Measurements from ENCODE around the gene BCR.

Gene BCR

DNA sequence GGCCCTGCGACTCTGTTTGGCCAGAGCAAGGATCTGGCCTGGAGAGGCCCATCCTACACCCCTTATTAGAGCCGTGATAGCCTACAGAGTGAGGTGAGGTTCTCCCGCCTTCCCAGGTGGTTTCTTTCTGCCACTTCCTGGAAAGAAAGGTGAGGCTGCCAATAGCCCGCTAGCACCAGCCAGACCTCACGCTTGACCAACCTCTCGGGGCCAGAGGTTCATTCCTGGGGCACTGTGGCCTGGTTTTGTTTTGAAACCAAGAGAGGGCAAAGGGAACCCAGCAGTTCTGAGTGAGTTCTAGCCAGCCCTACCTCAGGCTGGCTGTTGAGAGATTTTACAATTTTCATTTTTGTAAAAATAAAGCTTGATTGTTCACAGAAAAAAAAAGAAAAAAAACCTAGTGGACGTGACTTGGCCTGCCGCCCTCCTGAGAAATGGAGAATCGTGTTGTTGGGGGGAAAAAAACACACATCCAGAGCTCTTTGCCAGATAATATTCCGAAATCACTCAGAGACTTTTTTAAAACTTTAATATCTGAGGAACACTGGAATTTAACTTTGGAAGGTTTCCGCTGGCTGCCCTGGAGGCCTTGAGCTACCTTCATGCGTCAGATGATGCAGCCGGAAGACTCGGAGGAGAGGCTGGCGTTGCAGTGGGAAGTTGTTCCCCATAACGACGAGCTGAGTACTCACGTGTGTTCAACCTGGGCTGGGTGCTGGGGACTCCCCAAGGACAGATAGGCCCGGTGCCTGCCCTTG is 84.5 kb downstream of the BCR start:
- TF ChIP-seq POLR2A (IDR thresholded peaks at IDR 0.05; ENCODE audit: extremely low read depth, insufficient read length), result no peak
- TF ChIP-seq MYC (IDR thresholded peaks at IDR 0.05; ENCODE audit: low read depth, low read length), result no peak
- TF ChIP-seq, protein P1, sequence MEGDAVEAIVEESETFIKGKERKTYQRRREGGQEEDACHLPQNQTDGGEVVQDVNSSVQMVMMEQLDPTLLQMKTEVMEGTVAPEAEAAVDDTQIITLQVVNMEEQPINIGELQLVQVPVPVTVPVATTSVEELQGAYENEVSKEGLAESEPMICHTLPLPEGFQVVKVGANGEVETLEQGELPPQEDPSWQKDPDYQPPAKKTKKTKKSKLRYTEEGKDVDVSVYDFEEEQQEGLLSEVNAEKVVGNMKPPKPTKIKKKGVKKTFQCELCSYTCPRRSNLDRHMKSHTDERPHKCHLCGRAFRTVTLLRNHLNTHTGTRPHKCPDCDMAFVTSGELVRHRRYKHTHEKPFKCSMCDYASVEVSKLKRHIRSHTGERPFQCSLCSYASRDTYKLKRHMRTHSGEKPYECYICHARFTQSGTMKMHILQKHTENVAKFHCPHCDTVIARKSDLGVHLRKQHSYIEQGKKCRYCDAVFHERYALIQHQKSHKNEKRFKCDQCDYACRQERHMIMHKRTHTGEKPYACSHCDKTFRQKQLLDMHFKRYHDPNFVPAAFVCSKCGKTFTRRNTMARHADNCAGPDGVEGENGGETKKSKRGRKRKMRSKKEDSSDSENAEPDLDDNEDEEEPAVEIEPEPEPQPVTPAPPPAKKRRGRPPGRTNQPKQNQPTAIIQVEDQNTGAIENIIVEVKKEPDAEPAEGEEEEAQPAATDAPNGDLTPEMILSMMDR (IDR thresholded peaks at IDR 0.05; ENCODE audit: low read depth, low read length), result no peak
- TF ChIP-seq, protein P2, sequence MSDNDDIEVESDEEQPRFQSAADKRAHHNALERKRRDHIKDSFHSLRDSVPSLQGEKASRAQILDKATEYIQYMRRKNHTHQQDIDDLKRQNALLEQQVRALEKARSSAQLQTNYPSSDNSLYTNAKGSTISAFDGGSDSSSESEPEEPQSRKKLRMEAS (IDR thresholded peaks at IDR 0.05; ENCODE audit: low read depth, low read length), result no peak
- no peak overlapping the region for H3K4me3 ChIP-seq (ENCODE audit: low read depth, low read length)
- no peak for DNase-seq (ENCODE audit: low read depth)

DNA sequence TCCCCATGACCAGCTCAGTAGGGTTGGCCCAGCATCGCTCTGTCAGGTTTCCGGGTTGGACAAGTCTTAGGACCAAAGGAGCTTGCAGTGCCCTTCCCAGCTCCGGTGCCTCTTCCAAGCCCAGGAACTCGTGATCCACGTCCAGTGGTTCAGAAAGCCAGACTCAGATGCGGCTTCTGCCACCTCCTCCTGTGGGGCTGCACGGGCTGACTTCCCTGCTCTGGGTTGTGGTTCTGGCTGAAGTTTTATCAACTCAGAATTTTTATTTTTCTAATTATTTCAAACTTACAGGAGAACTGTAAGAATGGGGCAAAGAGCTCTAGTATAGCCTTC is 85.0 kb downstream of the BCR start:
- no peak overlapping the region for H3K4me3 ChIP-seq (ENCODE audit: low read depth, low read length)
- TF ChIP-seq MYC (IDR thresholded peaks at IDR 0.05; ENCODE audit: low read depth, low read length) (no peak), POLR2A (IDR thresholded peaks at IDR 0.05; ENCODE audit: extremely low read depth, insufficient read length) (no peak)
- TF ChIP-seq, protein P2 (IDR thresholded peaks at IDR 0.05; ENCODE audit: low read depth, low read length), result no peak
- TF ChIP-seq, protein P1 (IDR thresholded peaks at IDR 0.05; ENCODE audit: low read depth, low read length), result no peak
- no peak for DNase-seq (ENCODE audit: low read depth)

GRCh38 chr22:23266780-23267179 is 86.5 kb downstream of the BCR start:
- TF ChIP-seq MYC (IDR thresholded peaks at IDR 0.05; ENCODE audit: low read depth, low read length) (no peak), POLR2A (IDR thresholded peaks at IDR 0.05; ENCODE audit: extremely low read depth, insufficient read length) (no peak)
- TF ChIP-seq, protein P2 (IDR thresholded peaks at IDR 0.05; ENCODE audit: low read depth, low read length), result no peak
- TF ChIP-seq, protein P1 (IDR thresholded peaks at IDR 0.05; ENCODE audit: low read depth, low read length), result no peak
- DNase-seq (ENCODE audit: low read depth), result no peak
- no peak overlapping the region for H3K4me3 ChIP-seq (ENCODE audit: low read depth, low read length)

GRCh38 chr22:23267226-23268043 is 87.1 kb downstream of the BCR start:
- TF ChIP-seq POLR2A (IDR thresholded peaks at IDR 0.05; ENCODE audit: extremely low read depth, insufficient read length) (no peak), MYC (IDR thresholded peaks at IDR 0.05; ENCODE audit: low read depth, low read length) (no peak)
- TF ChIP-seq, protein P2 (IDR thresholded peaks at IDR 0.05; ENCODE audit: low read depth, low read length), result no peak
- TF ChIP-seq, protein P1 (IDR thresholded peaks at IDR 0.05; ENCODE audit: low read depth, low read length), result no peak
- H3K4me3 ChIP-seq (ENCODE audit: low read depth, low read length), result no peak overlapping the region
- DNase-seq (ENCODE audit: low read depth), result no peak

- no peak for TF ChIP-seq MYC (IDR thresholded peaks at IDR 0.05; ENCODE audit: low read depth, low read length)
- TF ChIP-seq POLR2A (IDR thresholded peaks at IDR 0.05; ENCODE audit: extremely low read depth, insufficient read length), result no peak
- TF ChIP-seq, protein P2 (IDR thresholded peaks at IDR 0.05; ENCODE audit: low read depth, low read length), result no peak
- TF ChIP-seq, protein P1 (IDR thresholded peaks at IDR 0.05; ENCODE audit: low read depth, low read length), result no peak
- DNase-seq (ENCODE audit: low read depth), result no peak
- no peak overlapping the region for H3K4me3 ChIP-seq (ENCODE audit: low read depth, low read length)
Measured at GRCh38 chr22:23268139-23268712, 87.9 kb downstream of the BCR start.

Measured in NB4 (cell line).